ENCODE data around the gene ANXA8. TPM values are rescaled to one million over a fixed set of nuclear protein-coding genes. Genes with fewer than 3 reads are reported as not detected.

ANXA8 gene
- total RNA-seq, 3 donors from 2014 or later (not counting 1 experiment from before 2014, with no cell fraction given): not detected

DNA sequence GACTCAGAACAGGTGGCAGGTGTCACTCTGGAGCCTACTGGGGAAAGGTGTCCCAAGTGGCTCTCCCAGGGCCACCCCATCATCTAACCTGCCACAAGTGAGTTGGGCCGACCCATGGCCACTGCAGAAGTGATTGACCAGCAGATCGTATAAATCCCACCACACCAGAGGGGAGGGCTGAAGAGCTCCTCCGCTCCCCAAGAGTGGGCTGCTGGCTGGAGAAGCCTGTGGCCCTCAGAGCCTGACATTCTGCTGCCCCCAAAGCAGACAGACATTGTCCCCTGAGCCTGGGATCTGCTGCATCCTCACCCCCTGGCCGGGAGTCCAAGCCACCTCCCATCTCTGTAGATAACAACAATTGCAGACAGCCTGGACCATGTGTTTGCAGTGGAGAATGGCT, 36.7 kb downstream of the ANXA8 start:
- 93% methylated on average over 4 of the region's 4 CpGs for WGBS (ENCODE audit: insufficient coverage)
- intact Hi-C loops (cut with micrococcal nuclease): no loop called here

DNA sequence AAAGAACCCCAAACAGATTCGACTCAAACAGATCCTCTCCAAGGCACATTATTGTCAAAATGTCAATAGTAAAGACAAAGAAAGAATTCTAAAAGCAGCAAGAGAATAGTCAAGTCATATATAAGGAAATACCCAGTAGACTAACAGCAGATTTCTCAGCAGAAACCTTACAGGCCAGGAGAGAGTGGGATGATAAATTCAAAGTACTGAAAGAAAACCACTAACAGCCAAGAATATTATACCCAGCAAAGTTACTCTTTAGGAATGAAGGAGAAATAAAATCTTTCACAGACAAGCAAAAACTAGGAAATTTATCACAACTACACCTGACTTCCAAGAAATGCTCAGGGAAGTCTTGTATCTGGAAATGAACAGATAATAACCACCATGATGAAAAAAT, 38.2 kb downstream of the ANXA8 start:
- Histone ChIP-seq H3K4me1 (ENCODE audit: control insufficient read depth, insufficient read depth, low read length) (no peaks in the 10 kb centered on the region), H3K27ac (ENCODE audit: low read length) (no peak overlapping the region), H3K27me3 (ENCODE audit: control insufficient read depth, insufficient read depth, low read length) (no peaks in the 10 kb centered on the region), H3K36me3 (ENCODE audit: control insufficient read depth, insufficient read depth, low read length) (no peaks in the 10 kb centered on the region), H3K4me3 (ENCODE audit: low read length) (no peak overlapping the region), H3K9me3 (ENCODE audit: control insufficient read depth, insufficient read depth, low read length) (peaks cover 5% of the 10 kb centered on the region)
- intact Hi-C loops (cut with micrococcal nuclease): no loop called here
- Mint-ChIP-seq H3K27ac (no peak overlapping the region), H3K27me3 (ENCODE audit: low read depth in 2 of 2) (peaks cover 7 to 8% of the 10 kb centered on the region in 2 donors), H3K4me1 (no peaks in the 10 kb centered on the region), H3K36me3 (peaks cover 10% of the 10 kb centered on the region), H3K9me3 (peaks cover 9% of the 10 kb centered on the region in 2 donors), H3K4me3 (no peak overlapping the region)
- DNase-seq (no peak), ATAC-seq (no peak)
- no CpG with 5 or more reads among the region's 1 CpG for WGBS (ENCODE audit: insufficient coverage)
- TF ChIP-seq, protein P1, sequence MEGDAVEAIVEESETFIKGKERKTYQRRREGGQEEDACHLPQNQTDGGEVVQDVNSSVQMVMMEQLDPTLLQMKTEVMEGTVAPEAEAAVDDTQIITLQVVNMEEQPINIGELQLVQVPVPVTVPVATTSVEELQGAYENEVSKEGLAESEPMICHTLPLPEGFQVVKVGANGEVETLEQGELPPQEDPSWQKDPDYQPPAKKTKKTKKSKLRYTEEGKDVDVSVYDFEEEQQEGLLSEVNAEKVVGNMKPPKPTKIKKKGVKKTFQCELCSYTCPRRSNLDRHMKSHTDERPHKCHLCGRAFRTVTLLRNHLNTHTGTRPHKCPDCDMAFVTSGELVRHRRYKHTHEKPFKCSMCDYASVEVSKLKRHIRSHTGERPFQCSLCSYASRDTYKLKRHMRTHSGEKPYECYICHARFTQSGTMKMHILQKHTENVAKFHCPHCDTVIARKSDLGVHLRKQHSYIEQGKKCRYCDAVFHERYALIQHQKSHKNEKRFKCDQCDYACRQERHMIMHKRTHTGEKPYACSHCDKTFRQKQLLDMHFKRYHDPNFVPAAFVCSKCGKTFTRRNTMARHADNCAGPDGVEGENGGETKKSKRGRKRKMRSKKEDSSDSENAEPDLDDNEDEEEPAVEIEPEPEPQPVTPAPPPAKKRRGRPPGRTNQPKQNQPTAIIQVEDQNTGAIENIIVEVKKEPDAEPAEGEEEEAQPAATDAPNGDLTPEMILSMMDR (IDR thresholded peaks at IDR 0.05): no peak

More for the DNA sequence above, 36.7 kb downstream of the ANXA8 start:
- H3K9me3 ChIP-seq (ENCODE audit: control insufficient read depth, insufficient read depth, low read length): peaks cover 5% of the 10 kb centered on the region
- Mint-ChIP-seq H3K27me3 (ENCODE audit: low read depth in 2 of 2) (peaks cover 0 to 5% of the 10 kb centered on the region in 2 donors), H3K27ac (no peak overlapping the region), H3K4me3 (no peak overlapping the region), H3K9me3 (peaks cover 9% of the 10 kb centered on the region in 2 donors), H3K4me1 (no peaks in the 10 kb centered on the region), H3K36me3 (peaks cover 10% of the 10 kb centered on the region)
- DNase-seq (no peak), ATAC-seq (no peak)
- H3K36me3 ChIP-seq (ENCODE audit: control insufficient read depth, insufficient read depth, low read length): no peaks in the 10 kb centered on the region
- no peak overlapping the region for H3K27ac ChIP-seq (ENCODE audit: low read length)
- H3K4me1 ChIP-seq (ENCODE audit: control insufficient read depth, insufficient read depth, low read length): no peaks in the 10 kb centered on the region
- no peaks in the 10 kb centered on the region for H3K27me3 ChIP-seq (ENCODE audit: control insufficient read depth, insufficient read depth, low read length)
- H3K4me3 ChIP-seq (ENCODE audit: low read length): no peak overlapping the region
- TF ChIP-seq, protein P1 (IDR thresholded peaks at IDR 0.05): no peak

DNA sequence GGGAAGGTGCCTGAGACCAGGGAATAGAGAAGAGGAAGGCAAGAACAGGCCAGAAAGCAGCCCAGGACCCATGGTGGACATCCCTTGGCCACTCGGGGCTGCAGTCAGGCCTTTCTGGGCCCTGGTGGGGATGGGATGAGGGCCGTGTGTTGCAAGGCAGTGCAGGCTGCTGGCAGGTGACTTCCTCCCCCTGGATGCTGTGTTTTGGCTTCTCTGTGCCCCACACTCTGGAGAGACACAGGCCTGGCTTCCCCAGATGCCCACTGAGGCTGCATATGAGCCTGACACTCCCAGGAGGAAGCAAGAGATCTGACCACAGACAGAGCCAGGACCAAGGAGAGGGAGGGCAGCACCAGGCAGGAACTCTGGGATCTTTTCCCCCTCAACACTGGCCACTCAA, 39.9 kb downstream of the ANXA8 start:
- H3K27ac Mint-ChIP-seq: no peak overlapping the region
- H3K4me1 ChIP-seq (ENCODE audit: control insufficient read depth, insufficient read depth, low read length): no peaks in the 10 kb centered on the region
- H3K36me3 ChIP-seq (ENCODE audit: control insufficient read depth, insufficient read depth, low read length): no peaks in the 10 kb centered on the region
- H3K27ac ChIP-seq (ENCODE audit: low read length): no peak overlapping the region
- H3K36me3 Mint-ChIP-seq: peaks cover 10% of the 10 kb centered on the region
- H3K4me1 Mint-ChIP-seq: no peaks in the 10 kb centered on the region
- peaks cover 5% of the 10 kb centered on the region for H3K9me3 ChIP-seq (ENCODE audit: control insufficient read depth, insufficient read depth, low read length)
- ATAC-seq (no peak), DNase-seq (no peak)
- no peak overlapping the region for H3K4me3 ChIP-seq (ENCODE audit: low read length)
- H3K27me3 Mint-ChIP-seq (ENCODE audit: low read depth in 2 of 2): peaks cover 8 to 10% of the 10 kb centered on the region in 2 donors
- no peak overlapping the region for H3K4me3 Mint-ChIP-seq
- H3K9me3 Mint-ChIP-seq: peaks cover 9% of the 10 kb centered on the region in 2 donors
- WGBS (ENCODE audit: insufficient coverage): 79% methylated on average over 2 of the region's 2 CpGs
- intact Hi-C loops (cut with micrococcal nuclease): no loop called here
- no peaks in the 10 kb centered on the region for H3K27me3 ChIP-seq (ENCODE audit: control insufficient read depth, insufficient read depth, low read length)
- TF ChIP-seq, protein P1 (IDR thresholded peaks at IDR 0.05): no peak

DNA sequence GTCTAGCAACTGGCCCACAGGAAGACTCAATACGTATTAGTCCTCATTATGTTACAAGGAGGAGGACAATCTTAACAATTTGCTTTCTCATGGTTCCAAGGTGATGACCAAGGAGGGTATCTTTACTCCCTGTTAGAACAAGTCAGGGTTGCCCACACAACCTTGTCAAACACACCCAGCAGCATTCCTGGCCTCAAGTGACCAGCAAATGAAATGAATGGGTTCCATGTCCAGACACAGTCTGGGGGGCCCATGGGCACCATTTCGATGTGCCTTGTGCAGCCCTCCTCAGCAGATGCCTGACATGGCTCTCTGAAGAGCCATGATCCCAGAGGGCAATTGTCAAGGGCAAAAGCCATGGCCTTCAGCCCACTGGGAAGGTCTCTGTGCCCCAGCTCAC, 40.8 kb downstream of the ANXA8 start:
- H3K27ac ChIP-seq (ENCODE audit: low read length): no peak overlapping the region
- H3K4me3 ChIP-seq (ENCODE audit: low read length): no peak overlapping the region
- 84% methylated on average over 2 of the region's 2 CpGs for WGBS (ENCODE audit: insufficient coverage)
- intact Hi-C loops (cut with micrococcal nuclease): no loop called here
- Mint-ChIP-seq H3K4me3 (no peak overlapping the region), H3K4me1 (no peaks in the 10 kb centered on the region), H3K27ac (no peak overlapping the region), H3K27me3 (ENCODE audit: low read depth in 2 of 2) (peaks cover 8 to 13% of the 10 kb centered on the region in 2 donors), H3K9me3 (peaks cover 9% of the 10 kb centered on the region in 2 donors), H3K36me3 (peaks cover 10% of the 10 kb centered on the region)
- TF ChIP-seq, protein P1 (IDR thresholded peaks at IDR 0.05): no peak
- H3K36me3 ChIP-seq (ENCODE audit: control insufficient read depth, insufficient read depth, low read length): no peaks in the 10 kb centered on the region
- H3K4me1 ChIP-seq (ENCODE audit: control insufficient read depth, insufficient read depth, low read length): no peaks in the 10 kb centered on the region
- H3K27me3 ChIP-seq (ENCODE audit: control insufficient read depth, insufficient read depth, low read length): no peaks in the 10 kb centered on the region
- DNase-seq (no peak), ATAC-seq (no peak)
- H3K9me3 ChIP-seq (ENCODE audit: control insufficient read depth, insufficient read depth, low read length): peaks cover 5% of the 10 kb centered on the region
